OCI-LY1 (cell line): ENCODE data around the gene CABCOCO1.

Source experiments
- H2AFZ ChIP-seq: fragments of 200-600 bp; sonication (generic), shearing (Covaris generic); 2 replicates; pipeline ENCODE4 v1.6.0; 2014; ENCODE audit warnings: antibody characterized with exemption, mild to moderate bottlenecking, low read length
- H3F3A ChIP-seq: fragments of 200-600 bp; sonication (generic), shearing (Covaris generic); 2 replicates; pipeline ENCODE4 v1.6.0; 2014; ENCODE audit warnings: mild to moderate bottlenecking, antibody characterized with exemption, low read length, moderate library complexity; ENCODE audit not compliant: insufficient read depth
- H3K27ac ChIP-seq: fragments of 200-600 bp; sonication (generic); 2 replicates; pipeline ENCODE4 v1.5.1; 2014; ENCODE audit warnings: low read length, mixed run types, mild to moderate bottlenecking, low read depth; ENCODE audit not compliant: poor library complexity, severe bottlenecking
- H3K27me3 ChIP-seq: fragments of 200-600 bp; sonication (generic); 2 replicates; pipeline ENCODE4 v1.6.0; 2014; ENCODE audit warnings: antibody characterized with exemption, mild to moderate bottlenecking, low read length, moderate library complexity; ENCODE audit not compliant: insufficient read depth
- H3K36me3 ChIP-seq: fragments of 200-600 bp; sonication (generic); 2 replicates; pipeline ENCODE4 v1.6.1; 2014; ENCODE audit warnings: mild to moderate bottlenecking, antibody characterized with exemption, low read length, moderate library complexity, mixed read lengths; ENCODE audit not compliant: insufficient read depth
- H3K4me1 ChIP-seq: fragments of 200-600 bp; sonication (generic); 2 replicates; pipeline ENCODE4 v1.5.1; 2014; ENCODE audit warnings: mild to moderate bottlenecking, low read length, moderate library complexity; ENCODE audit not compliant: insufficient read depth, severe bottlenecking
- H3K4me2 ChIP-seq: fragments of 200-600 bp; sonication (generic), shearing (Covaris generic); 2 replicates; pipeline ENCODE4 v1.6.1; 2014; ENCODE audit warnings: low read length
- H3K4me3 ChIP-seq: fragments of 200-600 bp; sonication (generic); 2 replicates; pipeline ENCODE4 v1.5.1; 2014; ENCODE audit warnings: low read length, low read depth, mild to moderate bottlenecking, mixed read lengths; ENCODE audit not compliant: poor library complexity, severe bottlenecking
- H3K79me2 ChIP-seq: fragments of 200-600 bp; shearing (Covaris generic); 2 replicates; pipeline ENCODE4 v1.6.1; 2016; ENCODE audit warnings: mixed run types, low read length, mixed read lengths; ENCODE audit not compliant: insufficient read depth
- H3K9ac ChIP-seq: fragments of 200-600 bp; sonication (generic), shearing (Covaris generic); 2 replicates; pipeline ENCODE4 v1.6.1; 2014; ENCODE audit warnings: mild to moderate bottlenecking, low read length, mixed read lengths
- H3K9me2 ChIP-seq: fragments of 200-600 bp; sonication (generic), shearing (Covaris generic); 2 replicates; pipeline ENCODE4 v1.6.1; 2014; ENCODE audit warnings: low read depth, mild to moderate bottlenecking, low read length, mixed read lengths
- H3K9me3 ChIP-seq: fragments of 200-600 bp; shearing (Covaris generic); 2 replicates; pipeline ENCODE4 v1.6.1; 2014; ENCODE audit warnings: low read length, mixed read lengths
- H4K20me1 ChIP-seq: fragments of 200-600 bp; sonication (generic), shearing (Covaris generic); 2 replicates; pipeline ENCODE4 v1.6.0; 2016; ENCODE audit warnings: mild to moderate bottlenecking, low read length; ENCODE audit not compliant: insufficient read depth
- EZH2 ChIP-seq: fragments of 200-600 bp; sonication (generic), shearing (Covaris generic); IDR thresholded peaks from 2 replicates; pipeline ENCODE4 v1.8.0; 2017; ENCODE audit warnings: borderline replicate concordance, mixed run types, mild to moderate bottlenecking, antibody characterized with exemption, low read length, moderate library complexity, mixed read lengths
- TF ChIP-seq, protein P1 (sequence below): fragments of 200-600 bp; sonication (generic), shearing (Covaris generic); IDR thresholded peaks from 2 replicates; pipeline ENCODE4 v1.5.1; 2017; ENCODE audit warnings: mild to moderate bottlenecking, antibody characterized with exemption, low read length, moderate library complexity, mixed read lengths

Gene CABCOCO1

GRCh38 chr10:61750943-61751471 lies 88.3 kb downstream of the CABCOCO1 start:
- H3K4me2 ChIP-seq, result no peak overlapping the region
- no peaks in the 10 kb centered on the region for H3K27me3 ChIP-seq
- H3F3A ChIP-seq, result no peaks in the 10 kb centered on the region
- H3K36me3 ChIP-seq, result no peaks in the 10 kb centered on the region
- no peaks in the 10 kb centered on the region for H3K9me2 ChIP-seq
- no peak overlapping the region for H3K9ac ChIP-seq
- no peaks in the 10 kb centered on the region for H3K79me2 ChIP-seq
- H4K20me1 ChIP-seq, result no peaks in the 10 kb centered on the region
- no peak overlapping the region for H3K27ac ChIP-seq
- no peaks in the 10 kb centered on the region for H3K9me3 ChIP-seq
- peak overlapping the region; percentile 97; the same call in 1 of the 2 replicates for H2AFZ ChIP-seq
- TF ChIP-seq, protein P1, sequence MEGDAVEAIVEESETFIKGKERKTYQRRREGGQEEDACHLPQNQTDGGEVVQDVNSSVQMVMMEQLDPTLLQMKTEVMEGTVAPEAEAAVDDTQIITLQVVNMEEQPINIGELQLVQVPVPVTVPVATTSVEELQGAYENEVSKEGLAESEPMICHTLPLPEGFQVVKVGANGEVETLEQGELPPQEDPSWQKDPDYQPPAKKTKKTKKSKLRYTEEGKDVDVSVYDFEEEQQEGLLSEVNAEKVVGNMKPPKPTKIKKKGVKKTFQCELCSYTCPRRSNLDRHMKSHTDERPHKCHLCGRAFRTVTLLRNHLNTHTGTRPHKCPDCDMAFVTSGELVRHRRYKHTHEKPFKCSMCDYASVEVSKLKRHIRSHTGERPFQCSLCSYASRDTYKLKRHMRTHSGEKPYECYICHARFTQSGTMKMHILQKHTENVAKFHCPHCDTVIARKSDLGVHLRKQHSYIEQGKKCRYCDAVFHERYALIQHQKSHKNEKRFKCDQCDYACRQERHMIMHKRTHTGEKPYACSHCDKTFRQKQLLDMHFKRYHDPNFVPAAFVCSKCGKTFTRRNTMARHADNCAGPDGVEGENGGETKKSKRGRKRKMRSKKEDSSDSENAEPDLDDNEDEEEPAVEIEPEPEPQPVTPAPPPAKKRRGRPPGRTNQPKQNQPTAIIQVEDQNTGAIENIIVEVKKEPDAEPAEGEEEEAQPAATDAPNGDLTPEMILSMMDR, result peak; percentile 71
- no peak for TF ChIP-seq EZH2
- H3K4me1 ChIP-seq, result peaks cover 26% of the 10 kb centered on the region
- no peak overlapping the region for H3K4me3 ChIP-seq

DNA sequence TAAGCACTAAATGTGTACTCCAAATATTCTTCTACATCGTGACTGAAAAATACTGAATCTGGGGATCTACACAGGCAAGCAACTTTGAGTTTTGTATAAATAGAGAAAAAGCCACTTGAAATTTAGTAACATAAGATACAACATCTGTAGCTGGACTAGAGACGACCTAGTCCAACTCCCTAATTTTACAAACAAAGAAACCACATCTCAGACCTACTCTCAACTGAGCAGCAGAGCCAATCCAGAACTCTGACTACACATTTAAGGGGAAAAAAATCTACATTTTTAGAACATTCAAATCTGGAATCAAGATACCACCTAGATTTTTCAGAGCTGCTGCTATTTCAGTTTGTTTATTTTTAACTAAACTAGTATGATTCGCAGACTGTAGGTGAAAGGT lies 88.9 kb downstream of the CABCOCO1 start:
- Histone ChIP-seq H3K9ac (no peak overlapping the region), H3K27ac (no peak overlapping the region), H4K20me1 (no peaks in the 10 kb centered on the region), H3K4me2 (no peak overlapping the region), H3F3A (no peaks in the 10 kb centered on the region), H3K9me2 (no peaks in the 10 kb centered on the region), H3K4me3 (no peak overlapping the region), H3K4me1 (peaks cover 26% of the 10 kb centered on the region), H3K9me3 (no peaks in the 10 kb centered on the region), H3K36me3 (no peaks in the 10 kb centered on the region), H3K27me3 (no peaks in the 10 kb centered on the region), H2AFZ (peak overlapping the region; percentile 97), H3K79me2 (no peaks in the 10 kb centered on the region)
- no peak for TF ChIP-seq EZH2
- TF ChIP-seq, protein P1, result no peak

- H3K79me2 ChIP-seq, result no peaks in the 10 kb centered on the region
- H4K20me1 ChIP-seq, result no peaks in the 10 kb centered on the region
- H3K4me2 ChIP-seq, result peak overlapping the region; percentile 17; the same call in 1 of the 2 replicates
- H3K27me3 ChIP-seq, result no peaks in the 10 kb centered on the region
- peak overlapping the region; percentile 97 for H2AFZ ChIP-seq
- no peak overlapping the region for H3K27ac ChIP-seq
- no peaks in the 10 kb centered on the region for H3K36me3 ChIP-seq
- no peak overlapping the region for H3K4me3 ChIP-seq
- no peaks in the 10 kb centered on the region for H3F3A ChIP-seq
- H3K9me2 ChIP-seq, result no peaks in the 10 kb centered on the region
- H3K9me3 ChIP-seq, result no peaks in the 10 kb centered on the region
- H3K9ac ChIP-seq, result no peak overlapping the region
- H3K4me1 ChIP-seq, result peaks cover 26% of the 10 kb centered on the region
- no peak for TF ChIP-seq EZH2
- TF ChIP-seq, protein P1, result no peak
Observed at GRCh38 chr10:61752111-61753011, 89.6 kb downstream of the CABCOCO1 start.
